Heart right ventricle (tissue), 16 donors: Measurements from ENCODE around the gene UBE2J1. TPM values are rescaled to one million over a fixed set of nuclear protein-coding genes. Genes with fewer than 3 reads are reported as not detected.

Source experiments
- ATAC-seq, 8 donors: fragments of 200-7000 bp; cut with Tn5 transposase; one replicate each; pipeline ENCODE4 v1.9.1; 2020; ENCODE audit warnings: mild to moderate bottlenecking in 8 of 8, moderate library complexity in 8 of 8, moderate number of reproducible peaks in 1 of 8
- DNase-seq, 2 donors: peaks; one replicate each; pipeline ENCODE4 v3.0.0-alpha.2; 2020
- H3K27ac ChIP-seq, 10 donors: fragments of 200-600 bp; sonication (generic) in 2 of 10; one replicate each; pipeline versions ENCODE4 v1.5.0 to v1.8.0; 2020 to 2022; ENCODE audit warnings: mild to moderate bottlenecking in 3 of 10
- H3K27me3 ChIP-seq, 7 donors: fragments of 200-600 bp; one replicate each; pipeline ENCODE4 v1.8.0; 2021 to 2022; ENCODE audit warnings: mild to moderate bottlenecking in 2 of 7
- H3K36me3 ChIP-seq, 9 donors: fragments of 200-600 bp; sonication (generic) in 1 of 9; one replicate each; pipeline versions ENCODE4 v1.5.0 to v1.8.0; 2020 to 2022; ENCODE audit warnings: mild to moderate bottlenecking in 2 of 9
- H3K4me1 ChIP-seq, 9 donors: fragments of 200-600 bp; sonication (generic) in 1 of 9; one replicate each; pipeline versions ENCODE4 v1.5.0 to v1.8.0; 2020 to 2022; ENCODE audit warnings: mild to moderate bottlenecking in 4 of 9
- H3K4me3 ChIP-seq, 10 donors: fragments of 200-600 bp; sonication (generic) in 2 of 10; one replicate each; pipeline versions ENCODE4 v1.5.0 to v1.8.0; 2020 to 2022; ENCODE audit warnings: mild to moderate bottlenecking in 7 of 10, moderate library complexity in 2 of 10
- H3K9me3 ChIP-seq, 11 donors: fragments of 200-600 bp in 10 of 11; sonication (generic) in 2 of 11; one replicate each; pipeline versions ENCODE4 v1.5.0 to v1.8.0; 2013 to 2022; ENCODE audit warnings: mild to moderate bottlenecking in 2 of 11, control low read depth in 1 of 11, moderate library complexity in 1 of 11
- CTCF ChIP-seq, 9 donors: fragments of 200-600 bp; sonication (generic) in 2 of 9; IDR thresholded peaks; one replicate each; pipeline versions ENCODE4 v1.5.0 to v1.8.0; 2021 to 2022; ENCODE audit warnings: antibody characterized with exemption in 9 of 9, mild to moderate bottlenecking in 5 of 9, moderate library complexity in 1 of 9
- WGBS, 2 donors: extraction: QIAGEN DNeasy Blood & Tissue Kit; methylation state at CpG; one replicate each; pipeline ENCODE4 v1.1.7; 2013; ENCODE audit warnings: inconsistent platforms in 1 of 2; 5-methylcytosine and 5-hydroxymethylcytosine counted together
- intact Hi-C, 10 donors: fragments of 100-400 bp; cut with DNase I; formaldehyde crosslinking; loops; one replicate each; pipeline versions ENCODE4 v1.11.1 to v1.14.2; 2022
- polyA plus RNA-seq, 2 donors: library from polyadenylated mRNA; stranded (reverse); fragments of 200-250 nt; gene quantifications; one replicate each; pipeline ENCODE4 v1.2.3, GENCODE V29; 2013
- total RNA-seq, 10 donors: library from RNA; stranded (reverse); fragmentation: NEBNext Ultra II Directional in 3 of 10; extraction: Animal tissue kit (Norgen Biotek cat#: 25700) in 3 of 10; gene quantifications; one replicate each; pipeline versions ENCODE4 v1.2.1 to v1.2.4, GENCODE V29; 2021 to 2023
- donor health status: Arrhythmogenic right ventricular cardiomyopathy.
- donor health status: ischemic (EF 13 %, LVEDD 7.1; RV severe dilation, severe dysfunction).
- donor health status: healthy with polysubstance abuse.
- donor health status: DM: no; HTN: yes; CAD: no.
- donor health status: DM: no; HTN: no; CAD: no.
- donor health status: ischemic (EF 25% LVEDD 6.9; RV normal size, moderate dysfunction).
- donor health status: ischemic (EF 25% LVEDD 5.7; RV mildly dilated, moderate dysfunction).
- donor health status: healthy.
- donor health status: DM: yes; HTN: yes; CAD: no.
- donor health status: Ischemic cardiomyopathy.
- donor health status: ischemic (EF 35%, LVEDD 5.7; RV mildly dilated, moderate dysfunction).
- donor health status: nonischemic (EF 11% LVEDD 7.7; RV severe dilation, severe dysfunction).
- donor health status: DM: yes; HTN: yes; CAD: no.
- donor health status: PGD.
- donor health status: ischemic (EF 29% LVEDD 5.4; RV normal size, mild dysfunction).
- donor health status: nonischemic (EF 23%, LVEDD 6.1; RV moderate dilation, normal function).

UBE2J1 gene
- total and polyA plus RNA-seq, 12 donors, result 9.9 to 23.9 (median 14.1) TPM

GRCh38 chr6:89381031-89381430 lies 28.5 kb upstream of the UBE2J1 start:
- H3K27ac ChIP-seq, result no peak overlapping the region
- peaks cover 0 to 15% (median 0%) of the 10 kb centered on the region in 9 donors for H3K36me3 ChIP-seq
- intact Hi-C loops, result no loop called here
- DNase-seq, result no peak
- H3K9me3 ChIP-seq, result no peaks in the 10 kb centered on the region
- peaks cover 0 to 34% (median 9%) of the 10 kb centered on the region in 9 donors for H3K4me1 ChIP-seq
- no peak for TF ChIP-seq CTCF (IDR thresholded peaks at IDR 0.05)
- no peaks in the 10 kb centered on the region for H3K27me3 ChIP-seq
- H3K4me3 ChIP-seq, result no peak overlapping the region
- WGBS, 2 donors, result 90 to 94% methylated on average over 2 of the region's 2 CpGs
- ATAC-seq, result no peak

- H3K9me3 ChIP-seq, result no peaks in the 10 kb centered on the region
- peaks cover 0 to 31% (median 9%) of the 10 kb centered on the region in 9 donors for H3K4me1 ChIP-seq
- ATAC-seq (peak in 6 of 8 donors; percentile 21 to 81 (median 50)), DNase-seq (no peak)
- peaks cover 0 to 15% (median 0%) of the 10 kb centered on the region in 9 donors for H3K36me3 ChIP-seq
- TF ChIP-seq CTCF (IDR thresholded peaks at IDR 0.05), result no peak
- H3K27ac ChIP-seq, result peak overlapping the region in 5 of 10 donors; percentile 21 to 56 (median 40)
- 35 to 36% methylated on average over 5 of the region's 5 CpGs for WGBS, 2 donors
- intact Hi-C loops, result loop anchor here in 2 of 10 donors (5.0 to 10.0 kb wide), 2 partner anchors 33 to 236 kb away; partner anchors contain the start of gene RRAGD (in 2 of the 2)
- H3K27me3 ChIP-seq, result no peaks in the 10 kb centered on the region
- H3K4me3 ChIP-seq, result no peak overlapping the region
Measured at GRCh38 chr6:89379281-89379680, 26.8 kb upstream of the UBE2J1 start.

- intact Hi-C loops, result loop anchor here in 2 of 10 donors (5.0 to 10.0 kb wide), 2 partner anchors 34 to 236 kb away; partner anchors contain the start of gene RRAGD (in 2 of the 2)
- ATAC-seq (peak in 4 of 8 donors; percentile 54 to 67 (median 63)), DNase-seq (no peak)
- Histone ChIP-seq H3K27me3 (no peaks in the 10 kb centered on the region), H3K4me1 (peaks cover 0 to 30% (median 9%) of the 10 kb centered on the region in 9 donors), H3K27ac (peak overlapping the region in 4 of 10 donors; percentile 21 to 56 (median 40)), H3K4me3 (no peak overlapping the region), H3K36me3 (peaks cover 0 to 13% (median 0%) of the 10 kb centered on the region in 9 donors), H3K9me3 (no peaks in the 10 kb centered on the region)
- TF ChIP-seq CTCF (IDR thresholded peaks at IDR 0.05), result no peak
- 84 to 86% methylated on average over 4 of the region's 4 CpGs for WGBS, 2 donors
Measured at GRCh38 chr6:89378628-89379027, 26.1 kb upstream of the UBE2J1 start.

- H3K4me1 ChIP-seq, result peaks cover 0 to 39% (median 11%) of the 10 kb centered on the region in 9 donors
- H3K27me3 ChIP-seq, result no peaks in the 10 kb centered on the region
- peak overlapping the region in 4 of 10 donors; percentile 17 to 29 (median 24) for H3K27ac ChIP-seq
- intact Hi-C loops, result loop anchor here in 2 of 10 donors (5.0 to 10.0 kb wide), 2 partner anchors 37 to 239 kb away; partner anchors contain the start of gene RRAGD (in 2 of the 2)
- H3K36me3 ChIP-seq, result peaks cover 0 to 12% (median 0%) of the 10 kb centered on the region in 9 donors
- H3K9me3 ChIP-seq, result no peaks in the 10 kb centered on the region
- TF ChIP-seq CTCF (IDR thresholded peaks at IDR 0.05), result peak in 5 of 9 donors; percentile 20 to 37 (median 31)
- 61 to 67% methylated on average over 6 of the region's 6 CpGs for WGBS, 2 donors
- DNase-seq (peak; percentile 21 to 35), ATAC-seq (peak in 7 of 8 donors; percentile 30 to 77 (median 67))
- H3K4me3 ChIP-seq, result no peak overlapping the region
Measured at GRCh38 chr6:89375427-89376267, 23.1 kb upstream of the UBE2J1 start.
